ENCODE results near the gene ACSL3.
"Not testable (repeated sequence)": the region's sequence is repeated elsewhere in the genome, so short reads cannot be mapped to it uniquely, and the experiment has no call there.

The ACSL3 gene

GRCh38 chr2:222989431-222989830, 128.6 kb downstream of the ACSL3 start:
- H3K9me2 ChIP-seq (replicated peaks; ENCODE audit: low read depth, low read length), result no peaks in the 10 kb centered on the region
- no peaks in the 10 kb centered on the region for H3K27me3 ChIP-seq (ENCODE audit: insufficient read depth, low read length, poor library complexity, severe bottlenecking)
- H3K4me1 ChIP-seq (ENCODE audit: insufficient read depth, low read length, poor library complexity, severe bottlenecking), result no peaks in the 10 kb centered on the region
- no peak overlapping the region for H3K4me3 ChIP-seq (ENCODE audit: low read length, poor library complexity, severe bottlenecking)
- no peaks in the 10 kb centered on the region for H3K36me3 ChIP-seq (ENCODE audit: insufficient read depth, low read length)
- H3K4me2 ChIP-seq (ENCODE audit: low read depth, low read length, poor library complexity, severe bottlenecking), result no peak overlapping the region
- H3K9me3 ChIP-seq (ENCODE audit: insufficient read depth, low read depth, low read length), result peaks cover 3% of the 10 kb centered on the region; the same call in 1 of the 2 replicates
- no peak overlapping the region for H2AFZ ChIP-seq (ENCODE audit: low read length)
- no peaks in the 10 kb centered on the region for H4K20me1 ChIP-seq (ENCODE audit: insufficient read depth, low read length, poor library complexity, severe bottlenecking)
- H3K9ac ChIP-seq (ENCODE audit: low read depth, low read length, poor library complexity, severe bottlenecking), result no peak overlapping the region
- H3F3A ChIP-seq (ENCODE audit: low read depth), result no peaks in the 10 kb centered on the region
- no peaks in the 10 kb centered on the region for H3K79me2 ChIP-seq (ENCODE audit: insufficient read depth, low read length)
- no peak for TF ChIP-seq EZH2phosphoT487 (IDR thresholded peaks at IDR 0.05; ENCODE audit: borderline replicate concordance)
- no peak for TF ChIP-seq CTCF (conservative IDR thresholded peaks at IDR 0.05; ENCODE audit: low read length)

GRCh38 chr2:222990206-222990605, 129.4 kb downstream of the ACSL3 start:
- H3K27me3 ChIP-seq (ENCODE audit: insufficient read depth, low read length, poor library complexity, severe bottlenecking); H4K20me1 ChIP-seq (ENCODE audit: insufficient read depth, low read length, poor library complexity, severe bottlenecking); H3K9me3 ChIP-seq (ENCODE audit: insufficient read depth, low read depth, low read length); H3K4me3 ChIP-seq (ENCODE audit: low read length, poor library complexity, severe bottlenecking); H3K4me1 ChIP-seq (ENCODE audit: insufficient read depth, low read length, poor library complexity, severe bottlenecking); H3K9ac ChIP-seq (ENCODE audit: low read depth, low read length, poor library complexity, severe bottlenecking); H3F3A ChIP-seq (ENCODE audit: low read depth); H3K79me2 ChIP-seq (ENCODE audit: insufficient read depth, low read length); H3K9me2 ChIP-seq (replicated peaks; ENCODE audit: low read depth, low read length); H3K36me3 ChIP-seq (ENCODE audit: insufficient read depth, low read length); H3K4me2 ChIP-seq (ENCODE audit: low read depth, low read length, poor library complexity, severe bottlenecking); H2AFZ ChIP-seq (ENCODE audit: low read length): not testable (repeated sequence)

GRCh38 chr2:222992137-222992536, 131.3 kb downstream of the ACSL3 start:
- Histone ChIP-seq H3K27me3 (ENCODE audit: insufficient read depth, low read length, poor library complexity, severe bottlenecking) (no peaks in the 10 kb centered on the region), H3F3A (ENCODE audit: low read depth) (no peaks in the 10 kb centered on the region), H3K79me2 (ENCODE audit: insufficient read depth, low read length) (no peaks in the 10 kb centered on the region), H3K9me3 (ENCODE audit: insufficient read depth, low read depth, low read length) (peaks cover 3% of the 10 kb centered on the region; the same call in 1 of the 2 replicates), H3K4me1 (ENCODE audit: insufficient read depth, low read length, poor library complexity, severe bottlenecking) (no peaks in the 10 kb centered on the region), H3K9ac (ENCODE audit: low read depth, low read length, poor library complexity, severe bottlenecking) (no peak overlapping the region), H3K9me2 (replicated peaks; ENCODE audit: low read depth, low read length) (no peaks in the 10 kb centered on the region), H4K20me1 (ENCODE audit: insufficient read depth, low read length, poor library complexity, severe bottlenecking) (no peaks in the 10 kb centered on the region), H2AFZ (ENCODE audit: low read length) (no peak overlapping the region), H3K4me3 (ENCODE audit: low read length, poor library complexity, severe bottlenecking) (no peak overlapping the region), H3K4me2 (ENCODE audit: low read depth, low read length, poor library complexity, severe bottlenecking) (no peak overlapping the region), H3K36me3 (ENCODE audit: insufficient read depth, low read length) (no peaks in the 10 kb centered on the region)
- TF ChIP-seq EZH2phosphoT487 (IDR thresholded peaks at IDR 0.05; ENCODE audit: borderline replicate concordance), result no peak
- no peak for TF ChIP-seq CTCF (conservative IDR thresholded peaks at IDR 0.05; ENCODE audit: low read length)

All from Loucy (cell line).